GM23338 (cell line): ENCODE measurements around the gene SLC25A10.

Source experiments
- CTCF ChIP-seq, 2 experiments: fragments of 200-600 bp in 1 of 2; sonication (generic) in 1 of 2; conservative IDR thresholded peaks; 2 replicates each; pipeline versions ENCODE4 v1.5.1 to v1.6.1; 2016 to 2017; ENCODE audit warnings: antibody characterized with exemption in 2 of 2, low read depth in 2 of 2, mild to moderate bottlenecking in 2 of 2, moderate library complexity in 1 of 2
- POLR2AphosphoS5 ChIP-seq: IDR thresholded peaks from 2 replicates; pipeline ENCODE4 v1.6.1; 2016; ENCODE audit warnings: antibody characterized with exemption, low read depth
- ZNF114 ChIP-seq: fragments of 250-450 bp; sonication (Bioruptor Pico); IDR thresholded peaks from 2 replicates; pipeline ENCODE4 v1.5.0; 2020; ENCODE audit warnings: mild to moderate bottlenecking, moderate library complexity

DNA sequence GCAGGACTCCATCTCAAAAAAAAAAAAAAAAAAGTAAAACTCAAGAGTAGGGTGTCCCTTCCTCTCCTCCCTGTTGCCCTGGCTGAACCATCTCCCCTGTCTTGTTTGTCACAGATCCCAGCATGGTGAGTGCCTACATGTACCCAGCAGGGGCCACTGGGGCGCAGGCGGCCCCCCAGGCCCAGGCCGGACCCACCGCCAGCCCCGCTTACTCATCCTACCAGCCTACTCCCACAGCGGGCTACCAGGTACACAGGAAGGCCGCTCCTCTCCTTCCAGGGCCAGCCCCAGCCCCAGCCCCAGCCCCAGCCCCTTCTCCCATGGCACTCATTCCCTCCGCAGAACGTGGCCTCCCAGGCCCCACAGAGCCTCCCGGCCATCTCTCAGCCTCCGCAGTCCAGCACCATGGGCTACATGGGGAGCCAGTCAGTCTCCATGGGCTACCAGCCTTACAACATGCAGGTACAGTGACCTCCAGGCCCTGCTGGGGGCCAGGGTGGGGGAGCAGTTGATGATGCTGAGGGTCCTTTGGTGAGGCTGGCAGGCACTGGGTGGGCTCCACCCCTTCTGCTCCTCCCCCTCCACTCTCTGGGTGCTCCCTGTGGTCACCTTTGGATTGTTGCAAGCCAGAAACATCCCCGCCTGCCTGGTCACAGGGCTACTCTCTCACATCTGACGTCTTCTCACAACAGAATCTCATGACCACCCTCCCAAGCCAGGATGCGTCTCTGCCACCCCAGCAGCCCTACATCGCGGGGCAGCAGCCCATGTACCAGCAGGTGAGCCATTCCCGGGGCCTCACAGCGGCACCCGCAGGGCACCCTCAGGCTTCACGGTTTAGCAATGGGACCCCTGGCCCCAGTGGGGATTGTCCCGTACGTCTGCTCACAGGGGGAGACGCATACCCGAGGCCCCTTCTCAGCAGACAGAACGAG lies 11.5 kb upstream of the SLC25A10 start:
- TF ChIP-seq CTCF (conservative IDR thresholded peaks at IDR 0.05; ENCODE audit: low read depth in 2 of 2) (no peak), POLR2AphosphoS5 (no peak), ZNF114 (no peak)
